Omental fat pad (tissue), 4 donors: ENCODE results near the gene SLC22A8. TPM values are rescaled to one million over a fixed set of nuclear protein-coding genes. Genes with fewer than 3 reads are reported as not detected.
"Not testable (repeated sequence)": the region's sequence is repeated elsewhere in the genome, so short reads cannot be mapped to it uniquely, and the experiment has no call there.

Source experiments
- ATAC-seq: fragments of 150-250 bp; one replicate; pipeline ENCODE4 v1.9.1; 2016; ENCODE audit warnings: mild to moderate bottlenecking, moderate library complexity; ENCODE audit not compliant: low FRiP score
- DNase-seq: peaks from one replicate; pipeline ENCODE4 v3.0.0-alpha.2; 2019; ENCODE audit warnings: low spot score
- total RNA-seq, 4 donors: library from RNA; depleted of rRNA; stranded (reverse); fragments of >200 nt; gene quantifications; one replicate each; pipeline ENCODE4 v1.1.0, GENCODE V29; 2016
- TF ChIP-seq, protein P1 (sequence below), 3 donors: fragments of 450-650 bp; IDR thresholded peaks; one replicate each; pipeline ENCODE4 v1.5.1; 2016 to 2017; ENCODE audit warnings: antibody characterized with exemption in 3 of 3, mild to moderate bottlenecking in 3 of 3, moderate library complexity in 2 of 3

Gene SLC22A8
- total RNA-seq, 4 donors from 2014 or later = not detected

DNA sequence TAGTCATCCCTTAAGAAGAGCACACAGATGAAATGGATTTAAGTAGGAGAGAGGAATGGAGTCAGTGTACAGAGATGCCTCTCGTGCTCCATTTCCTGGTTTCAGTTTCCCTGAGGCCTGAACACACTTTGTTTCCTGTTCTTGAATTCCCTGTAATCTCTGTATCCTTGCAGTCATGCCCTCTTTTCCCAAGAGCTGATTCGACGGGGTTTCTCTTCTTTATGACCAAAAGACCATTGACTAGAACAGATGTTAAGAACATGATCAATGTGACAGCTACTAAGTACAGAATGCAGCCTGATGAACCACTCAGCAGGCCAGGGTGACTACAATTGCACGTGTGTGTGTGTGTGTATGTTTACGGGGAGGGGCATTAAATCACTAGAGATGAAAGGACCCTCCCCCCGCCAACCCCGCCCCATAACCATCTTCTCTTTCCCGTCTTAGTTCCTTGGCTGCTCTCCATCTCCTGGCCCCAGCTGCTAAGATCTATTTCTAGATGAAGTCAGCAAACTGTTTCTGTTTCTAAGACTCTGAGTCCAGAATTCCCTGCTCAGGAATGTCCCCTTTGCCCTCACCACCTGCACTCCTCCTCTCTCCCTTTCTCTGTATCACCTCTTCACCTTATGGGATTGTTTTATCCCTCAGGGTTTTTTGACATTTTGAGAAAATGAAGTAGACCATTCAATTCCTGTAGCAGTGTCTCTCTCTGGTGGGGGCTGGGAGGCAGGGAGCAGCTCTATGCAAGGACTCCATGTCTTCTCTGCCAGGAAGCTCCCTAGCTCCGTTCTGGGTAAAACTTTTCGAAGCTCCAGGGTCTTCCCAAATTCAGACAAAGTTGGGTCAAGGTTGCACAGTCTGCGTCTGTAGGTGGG, 56.9 kb downstream of the SLC22A8 start:
- ATAC-seq = peak; percentile 64
- no peak for DNase-seq
- TF ChIP-seq, protein P1, sequence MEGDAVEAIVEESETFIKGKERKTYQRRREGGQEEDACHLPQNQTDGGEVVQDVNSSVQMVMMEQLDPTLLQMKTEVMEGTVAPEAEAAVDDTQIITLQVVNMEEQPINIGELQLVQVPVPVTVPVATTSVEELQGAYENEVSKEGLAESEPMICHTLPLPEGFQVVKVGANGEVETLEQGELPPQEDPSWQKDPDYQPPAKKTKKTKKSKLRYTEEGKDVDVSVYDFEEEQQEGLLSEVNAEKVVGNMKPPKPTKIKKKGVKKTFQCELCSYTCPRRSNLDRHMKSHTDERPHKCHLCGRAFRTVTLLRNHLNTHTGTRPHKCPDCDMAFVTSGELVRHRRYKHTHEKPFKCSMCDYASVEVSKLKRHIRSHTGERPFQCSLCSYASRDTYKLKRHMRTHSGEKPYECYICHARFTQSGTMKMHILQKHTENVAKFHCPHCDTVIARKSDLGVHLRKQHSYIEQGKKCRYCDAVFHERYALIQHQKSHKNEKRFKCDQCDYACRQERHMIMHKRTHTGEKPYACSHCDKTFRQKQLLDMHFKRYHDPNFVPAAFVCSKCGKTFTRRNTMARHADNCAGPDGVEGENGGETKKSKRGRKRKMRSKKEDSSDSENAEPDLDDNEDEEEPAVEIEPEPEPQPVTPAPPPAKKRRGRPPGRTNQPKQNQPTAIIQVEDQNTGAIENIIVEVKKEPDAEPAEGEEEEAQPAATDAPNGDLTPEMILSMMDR (IDR thresholded peaks at IDR 0.05) = no peak

DNA sequence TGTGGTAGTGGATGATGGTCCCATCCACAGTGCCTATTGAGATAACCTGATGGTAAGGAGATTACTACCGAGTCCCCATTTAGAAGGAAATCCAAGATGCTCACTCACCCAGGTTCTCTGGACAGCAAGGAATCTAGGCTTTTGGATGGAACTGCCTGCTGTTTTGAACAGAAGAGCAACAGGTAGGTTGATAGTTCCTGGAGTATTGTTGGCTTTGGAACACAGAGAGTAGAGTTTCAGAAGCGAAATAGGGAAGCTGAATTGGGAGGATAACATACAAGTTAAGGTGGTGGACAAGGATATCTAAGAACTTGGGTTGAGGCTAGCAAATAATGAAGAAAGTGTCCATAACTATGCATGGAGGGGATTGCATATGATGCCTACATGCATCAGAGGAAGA, 58.5 kb downstream of the SLC22A8 start:
- TF ChIP-seq, protein P1 (IDR thresholded peaks at IDR 0.05) = no peak
- DNase-seq = no peak
- no peak for ATAC-seq

DNA sequence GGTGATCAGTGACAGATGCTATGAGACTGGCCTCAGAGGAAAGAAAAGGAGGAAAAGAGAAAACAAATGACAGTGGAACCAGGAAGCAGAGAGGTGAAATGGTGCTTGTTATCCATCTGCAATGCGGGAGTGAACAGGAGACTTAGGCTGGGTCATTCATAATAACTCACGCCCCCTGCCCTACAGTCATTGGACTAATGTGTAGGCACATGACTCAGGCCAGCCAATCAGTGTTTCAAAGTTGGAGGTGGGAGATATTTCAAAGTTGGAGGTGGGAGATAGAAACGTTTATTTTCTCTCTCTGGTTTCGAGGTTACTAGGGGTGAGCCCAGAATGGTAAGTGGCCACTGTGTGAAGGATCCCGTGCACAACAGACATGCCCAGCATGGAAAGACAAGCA, 61.2 kb downstream of the SLC22A8 start:
- DNase-seq (no peak), ATAC-seq (no peak)
- TF ChIP-seq, protein P1 (IDR thresholded peaks at IDR 0.05) = no peak

DNA sequence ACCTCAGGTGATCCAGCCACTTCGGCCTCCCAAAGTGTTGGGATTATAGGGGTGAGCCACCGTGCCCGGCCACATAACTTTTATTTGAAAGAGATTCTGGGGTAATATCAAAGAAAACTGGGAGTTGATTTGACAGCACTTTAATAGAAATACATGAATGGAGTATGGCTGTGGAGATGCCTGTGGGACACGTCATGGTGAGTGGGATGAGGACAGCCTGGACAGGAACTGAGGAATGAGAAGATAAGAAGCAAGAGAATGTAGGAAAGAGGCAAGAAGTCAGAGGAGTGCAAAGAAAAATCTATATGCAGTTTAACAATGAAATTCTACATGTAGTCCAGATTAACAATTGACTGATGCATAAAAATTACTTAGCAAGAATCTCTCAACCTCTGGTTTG, 61.8 kb downstream of the SLC22A8 start:
- TF ChIP-seq, protein P1 (IDR thresholded peaks at IDR 0.05) = no peak
- DNase-seq = no peak
- ATAC-seq = no peak

DNA sequence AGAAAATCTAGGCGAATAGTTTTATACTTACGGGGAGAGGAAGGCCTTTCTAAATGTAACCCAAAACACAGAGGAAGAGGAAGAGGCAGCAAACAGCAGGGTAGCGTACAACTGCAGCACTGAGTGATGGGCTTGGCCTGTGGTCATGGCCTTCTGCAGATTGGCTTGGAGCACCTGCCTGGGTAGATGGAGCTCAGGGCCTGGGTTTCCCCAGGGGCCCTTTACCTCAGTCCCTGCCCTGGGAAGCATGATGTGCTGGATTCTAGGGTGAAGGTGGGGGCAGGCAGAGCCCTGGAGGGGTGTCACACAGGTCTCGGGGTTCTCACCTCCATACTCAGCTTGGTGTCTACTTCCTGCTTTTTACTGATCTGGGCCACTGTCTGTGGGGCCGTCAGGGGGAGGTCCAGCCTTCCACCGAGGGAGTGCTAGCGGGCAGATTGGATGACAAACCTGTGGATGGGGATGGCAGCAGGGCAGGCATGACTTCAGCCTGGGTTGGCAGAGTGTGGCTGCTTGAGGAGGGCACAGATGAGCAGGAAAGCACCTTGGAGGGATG, 66.8 kb downstream of the SLC22A8 start:
- no peak for ATAC-seq
- TF ChIP-seq, protein P1 (IDR thresholded peaks at IDR 0.05) = no peak
- no peak for DNase-seq

DNA sequence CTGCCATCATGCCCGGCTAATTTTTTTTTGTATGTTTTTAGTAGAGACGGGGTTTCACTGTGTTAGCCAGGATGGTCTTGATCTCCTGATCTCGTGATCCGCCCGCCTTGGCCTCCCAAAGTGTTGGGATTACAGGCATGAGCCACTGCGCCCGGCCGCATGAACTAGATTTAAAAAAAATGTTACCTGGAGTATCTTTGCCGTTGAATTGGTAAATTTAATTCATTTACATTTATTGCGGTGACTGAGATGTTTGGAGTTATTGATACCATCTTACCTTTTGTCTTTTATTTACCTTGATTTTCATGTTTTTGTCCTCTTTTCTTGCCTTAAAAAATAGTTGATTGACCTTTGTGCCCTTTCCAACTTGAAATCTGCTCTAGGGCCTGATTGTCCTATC, 70.1 kb downstream of the SLC22A8 start:
- ATAC-seq, DNase-seq: not testable (repeated sequence)

Other genes starting within 250 kb of the SLC22A8 start
- gene TAF6L, start 244.4 kb downstream of the SLC22A8 start, total RNA-seq = 10 to 100 TPM; 11.7 to 20.3 (median 14.9) TPM
- gene TMEM179B, start 228.4 kb downstream of the SLC22A8 start, total RNA-seq = 10 to 100 TPM; 36.4 to 69.7 (median 57.1) TPM
- 10 to 100 TPM; 20.8 to 45.1 (median 30.3) TPM for gene TMEM223, start 223.8 kb downstream of the SLC22A8 start, total RNA-seq
- 100 to 1,000 TPM in 1 of 4 donors, 10 to 100 TPM in 3; 51.9 to 101 (median 78.3) TPM for gene NXF1, start 210.4 kb downstream of the SLC22A8 start, total RNA-seq
- gene STX5, start 183.8 kb downstream of the SLC22A8 start, total RNA-seq = 10 to 100 TPM; 32.2 to 43.1 (median 37.4) TPM
- not detected for gene TEX54, start 183.0 kb downstream of the SLC22A8 start, total RNA-seq
- gene WDR74, start 176.3 kb downstream of the SLC22A8 start, total RNA-seq = 100 to 1,000 TPM in 1 of 4 donors, 10 to 100 TPM in 3; 32.3 to 138 (median 40.8) TPM
- 100 to 1,000 TPM; 110 to 239 (median 191) TPM for gene SLC3A2, start 134.9 kb downstream of the SLC22A8 start, total RNA-seq
- not detected for gene CHRM1, start 94.5 kb downstream of the SLC22A8 start, total RNA-seq
- gene SLC22A6, start 30.9 kb downstream of the SLC22A8 start, total RNA-seq = not detected
- gene SLC22A24, start 128.4 kb upstream of the SLC22A8 start, total RNA-seq = not detected
- gene SLC22A25, start 227.8 kb upstream of the SLC22A8 start, total RNA-seq = under 1 TPM in 1 of 4 donors, not detected in 3; 0.31 TPM